GM21528 (cell line): ENCODE measurements around the gene IRAK3.
"Not testable (repeated sequence)": the region's sequence is repeated elsewhere in the genome, so short reads cannot be mapped to it uniquely, and the experiment has no call there.

Source experiments
- ATAC-seq: cut with Tn5 transposase; IDR thresholded peaks from one replicate; pipeline ENCODE4 v1.9.1; 2021; ENCODE audit warnings: mild to moderate bottlenecking, moderate library complexity; ENCODE audit not compliant: unreplicated experiment, low FRiP score

IRAK3 gene

GRCh38 chr12:66203820-66204219 lies 14.8 kb downstream of the IRAK3 start:
- no peak for ATAC-seq

DNA sequence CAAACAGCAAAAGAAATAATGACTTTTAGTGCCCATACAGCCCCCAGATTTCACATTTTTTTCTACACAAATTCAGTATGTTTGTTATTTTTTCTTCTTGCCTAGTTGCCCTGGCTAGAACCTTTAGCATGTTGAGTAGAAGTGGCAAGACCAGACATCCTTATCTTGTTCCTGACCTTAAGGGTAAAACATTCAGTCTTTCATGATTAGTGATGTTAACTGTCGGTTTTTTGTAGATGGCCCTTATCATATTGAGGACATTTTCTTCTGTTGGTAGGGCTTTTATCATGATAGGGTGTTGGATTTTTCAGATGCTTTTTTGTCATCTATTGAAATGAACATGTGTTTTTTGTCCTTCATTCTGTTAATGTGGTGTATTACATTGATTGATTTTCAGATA lies 17.1 kb downstream of the IRAK3 start:
- no peak for ATAC-seq

DNA sequence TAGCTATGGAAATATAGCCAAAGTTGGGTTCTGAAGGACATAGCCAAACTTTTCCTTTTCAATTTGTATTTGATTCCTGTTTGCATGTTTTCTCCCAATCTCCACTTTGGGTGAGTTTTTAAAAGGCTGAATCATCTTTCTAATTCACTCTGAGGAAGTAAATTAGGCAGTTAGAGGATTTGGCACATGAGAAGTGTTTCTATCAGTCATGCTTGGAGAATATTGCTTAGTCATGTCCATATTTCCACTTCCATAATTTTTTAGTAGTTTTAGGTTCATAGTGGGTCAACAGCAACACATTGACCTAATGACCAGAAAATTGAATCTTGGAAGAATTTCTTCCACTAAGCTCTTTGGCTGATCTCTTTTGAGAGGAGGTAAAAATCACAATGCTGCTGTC lies 21.8 kb downstream of the IRAK3 start:
- ATAC-seq, result no peak

DNA sequence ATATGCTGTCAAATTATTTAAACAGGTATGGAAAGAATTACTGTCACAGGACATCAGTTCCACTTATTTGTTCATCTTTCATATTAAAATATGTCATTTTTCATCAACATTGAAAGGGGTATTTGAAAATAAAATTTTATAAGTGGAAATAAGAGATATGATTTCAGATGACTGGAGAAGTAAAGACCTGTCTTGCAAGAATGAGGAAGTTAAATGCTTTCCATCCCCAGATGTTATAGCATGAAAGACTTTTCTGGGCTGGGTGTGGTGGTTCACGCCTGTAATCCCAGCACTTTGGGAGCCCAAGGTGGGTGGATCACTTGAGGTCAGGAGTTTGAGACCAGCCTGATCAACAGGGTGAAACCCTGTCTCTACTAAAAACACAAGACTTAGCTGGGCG lies 22.6 kb downstream of the IRAK3 start:
- not testable (repeated sequence) for ATAC-seq

DNA sequence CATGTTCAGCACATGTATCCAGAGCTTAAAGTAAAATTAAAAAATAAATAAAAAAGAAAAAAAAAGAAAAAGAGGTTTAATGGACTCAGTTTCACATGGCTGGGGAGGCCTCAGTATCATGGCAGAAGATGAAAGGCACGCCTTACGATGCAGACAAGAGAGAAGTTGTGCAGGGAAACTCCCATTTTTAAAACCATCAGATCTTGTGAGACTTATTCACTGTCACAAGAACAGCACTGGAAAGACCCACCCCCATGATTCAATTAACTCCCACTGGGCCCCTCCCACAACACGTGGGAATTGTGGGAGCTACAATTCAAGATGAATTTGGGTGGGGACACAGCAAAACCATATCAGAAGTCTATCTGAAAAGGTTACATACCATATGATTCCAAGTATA lies 24.0 kb downstream of the IRAK3 start:
- ATAC-seq, result not testable (repeated sequence)

DNA sequence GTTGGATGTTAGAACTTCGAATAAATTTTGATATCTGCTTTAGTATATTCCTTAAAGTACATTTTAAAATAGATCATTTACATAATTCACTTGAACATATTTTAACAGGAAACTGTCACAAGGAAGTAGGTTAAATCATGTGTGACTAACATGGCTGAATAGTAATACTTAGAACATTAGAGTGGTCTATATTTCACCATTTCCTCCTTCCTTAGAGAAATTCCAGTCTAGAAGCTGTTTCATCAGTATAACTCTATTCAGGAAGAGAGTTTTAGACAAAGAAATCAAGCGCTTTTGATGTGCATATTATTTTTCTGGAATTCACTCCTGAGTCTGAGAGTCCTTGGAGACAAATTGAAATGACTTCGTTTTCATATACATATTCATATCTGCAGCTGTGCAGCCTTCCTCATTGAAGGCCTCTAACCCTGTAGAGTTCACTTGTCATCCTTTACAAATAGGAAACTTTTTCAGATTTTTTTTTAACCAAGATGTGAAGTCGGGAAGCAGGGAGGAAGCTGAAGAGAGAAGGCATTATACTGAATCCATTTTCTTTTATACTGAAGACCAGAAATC lies 28.4 kb downstream of the IRAK3 start:
- ATAC-seq, result no peak

GRCh38 chr12:66228462-66228861 lies 39.4 kb downstream of the IRAK3 start:
- no peak for ATAC-seq

GRCh38 chr12:66232263-66232662 lies 43.2 kb downstream of the IRAK3 start:
- ATAC-seq, result peak; percentile 33

DNA sequence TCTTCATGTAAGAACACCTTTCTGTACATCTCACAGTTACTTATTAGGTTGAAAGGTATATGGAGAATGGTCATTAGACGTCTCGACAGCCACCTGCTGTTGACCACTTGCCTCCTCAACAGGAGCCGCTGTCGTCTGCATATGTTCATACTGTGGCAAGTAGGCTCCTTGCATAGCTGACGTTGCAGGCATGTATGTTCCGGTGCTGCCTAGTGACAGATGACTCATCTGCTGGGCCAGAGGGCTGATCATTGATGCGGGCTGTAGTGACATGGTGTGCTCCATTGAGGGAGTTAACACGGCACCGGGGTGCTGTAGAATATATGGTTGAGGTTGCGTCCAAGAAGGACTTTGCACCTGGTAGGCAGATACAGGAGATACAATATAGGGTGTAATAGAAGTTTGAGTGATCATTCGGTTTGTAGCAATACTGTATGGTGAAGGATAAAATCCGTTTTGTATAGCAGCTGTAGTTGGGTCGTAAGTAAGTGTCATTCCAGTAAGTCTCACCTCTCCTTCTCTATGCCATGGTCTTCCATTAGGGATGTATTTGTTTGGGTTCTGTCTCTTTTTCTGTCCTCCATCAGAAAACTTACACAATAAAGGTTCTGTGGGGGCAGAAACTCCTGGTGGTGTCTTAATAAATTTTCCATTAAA lies 45.2 kb downstream of the IRAK3 start:
- ATAC-seq, result peak; percentile 95

- peak; percentile 47 for ATAC-seq
Measured at GRCh38 chr12:66234773-66235625, 46.0 kb downstream of the IRAK3 start.

DNA sequence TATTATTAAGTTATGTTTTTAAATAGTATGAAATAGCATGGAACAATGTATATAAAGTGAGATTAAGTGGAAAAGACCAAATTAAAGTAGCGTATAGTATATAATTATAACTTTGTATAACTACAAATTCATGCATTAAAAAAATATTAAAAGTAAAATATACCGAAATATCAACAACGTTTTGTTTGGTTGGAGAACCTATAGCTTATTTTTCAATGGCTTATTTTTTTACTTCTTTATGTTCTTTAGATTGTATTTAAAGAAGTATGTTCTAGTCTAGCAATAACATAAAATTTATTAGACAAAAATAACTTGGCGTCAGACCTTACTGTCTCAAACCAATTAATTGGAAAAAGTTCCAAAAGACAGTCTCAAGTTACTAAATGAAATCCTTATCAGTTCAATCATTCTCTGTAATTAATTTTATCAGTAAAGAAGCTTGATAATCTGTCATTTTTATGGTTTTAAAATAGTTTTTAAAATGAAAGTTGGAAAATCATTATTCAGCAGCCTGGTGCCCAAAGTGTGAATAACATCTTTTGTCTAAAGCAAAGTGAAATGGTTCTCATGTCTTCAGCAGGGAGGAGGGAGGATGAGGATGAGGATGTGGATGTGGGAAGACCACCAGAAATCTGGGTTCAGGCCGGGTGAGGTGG lies 46.7 kb downstream of the IRAK3 start:
- no peak for ATAC-seq

- ATAC-seq, result not testable (repeated sequence)
Measured at GRCh38 chr12:66236282-66236675, 47.3 kb downstream of the IRAK3 start.

- ATAC-seq, result no peak
Measured at GRCh38 chr12:66236969-66237368, 48.0 kb downstream of the IRAK3 start.

- ATAC-seq, result no peak
Measured at GRCh38 chr12:66237505-66238175, 48.6 kb downstream of the IRAK3 start.

GRCh38 chr12:66239295-66239694 lies 50.3 kb downstream of the IRAK3 start:
- ATAC-seq, result no peak

GRCh38 chr12:66240096-66240820 lies 51.2 kb downstream of the IRAK3 start:
- no peak for ATAC-seq

DNA sequence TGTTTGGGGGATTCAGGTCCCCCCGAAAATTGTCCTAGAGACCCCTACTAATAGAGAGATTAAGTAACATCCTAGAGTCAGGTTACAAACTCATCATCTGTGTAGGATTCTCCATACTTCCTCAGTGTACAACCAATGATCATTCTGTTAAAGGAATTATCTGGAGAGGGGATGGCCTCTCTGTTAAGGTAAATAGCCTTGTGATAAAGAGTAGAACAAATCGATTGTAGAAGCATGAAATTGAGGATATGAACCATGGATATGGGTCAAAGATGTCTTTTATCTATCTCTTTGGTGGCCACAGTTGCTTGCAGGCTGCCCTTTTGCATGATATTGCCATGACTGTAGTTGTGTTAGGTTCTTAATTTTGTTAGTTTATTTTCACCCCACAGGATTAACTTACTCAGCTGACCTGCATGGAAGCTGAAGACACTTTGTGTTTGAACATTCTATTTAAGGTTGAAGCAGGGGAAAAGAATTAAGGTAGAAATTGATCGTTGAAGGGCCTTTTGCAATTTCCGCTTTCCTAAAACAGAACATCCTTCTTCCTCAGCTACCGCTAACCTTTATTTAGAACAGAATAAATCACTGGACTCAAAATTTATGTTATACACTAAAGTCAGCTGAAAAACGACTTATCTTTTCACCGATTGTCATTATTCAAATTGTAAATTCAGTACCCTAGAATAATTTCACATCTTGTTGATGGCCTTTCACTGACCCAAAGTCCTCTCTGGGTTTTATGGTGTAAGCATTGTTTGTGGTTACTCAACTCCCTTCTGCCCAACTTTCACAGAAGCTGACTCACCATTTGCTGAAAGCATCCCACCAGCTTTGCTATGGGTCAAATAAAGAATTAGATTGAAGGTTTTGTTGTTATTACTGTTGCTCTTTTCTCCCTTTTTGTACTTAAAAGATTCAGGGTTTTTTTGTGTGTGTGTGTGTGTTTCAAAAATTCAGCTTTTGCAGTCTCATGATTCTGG lies 52.3 kb downstream of the IRAK3 start:
- no peak for ATAC-seq

DNA sequence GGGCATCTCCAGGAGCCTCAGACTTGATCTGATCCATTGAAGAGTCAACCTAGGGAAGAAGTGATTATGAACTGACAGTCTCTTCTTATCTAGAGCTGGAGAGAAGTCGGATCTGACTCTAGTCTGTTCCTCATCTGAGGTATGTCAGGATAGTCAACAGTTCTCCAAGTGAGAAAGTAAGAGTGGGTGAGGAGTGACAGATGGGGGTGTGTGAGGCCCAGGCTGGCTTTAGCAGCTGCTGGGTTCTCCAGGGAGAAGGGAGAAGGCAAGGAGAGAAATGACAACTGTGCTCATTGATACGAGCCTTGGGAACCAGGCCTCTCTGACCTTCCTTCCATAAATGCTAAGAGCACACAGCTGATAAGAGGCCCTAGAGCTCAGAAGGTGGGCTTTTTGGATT lies 53.3 kb downstream of the IRAK3 start:
- no peak for ATAC-seq

GRCh38 chr12:66243911-66244310 lies 54.9 kb downstream of the IRAK3 start:
- ATAC-seq, result no peak
